Keratinocyte (primary cell): ENCODE data around the gene TNP1.

Experiments used
- CTCF ChIP-seq, 3 experiments: IDR thresholded peaks in 1 of 3; conservative IDR thresholded peaks in 1 of 3; optimal IDR thresholded peaks in 1 of 3; 2 replicates in 2 of 3; 3 replicates in 1 of 3; pipeline versions ENCODE3 to v1.5.1; 2011; ENCODE audit warnings: low read length in 3 of 3, mild to moderate bottlenecking in 3 of 3, moderate library complexity in 2 of 3, control low read depth in 1 of 3, inconsistent platforms in 1 of 3; ENCODE audit not compliant: insufficient read depth in 2 of 3; ENCODE audit errors: extremely low read depth in 1 of 3
- EZH2 ChIP-seq: IDR thresholded peaks from one replicate; pipeline ENCODE4 v1.6.1; 2012; ENCODE audit warnings: inconsistent platforms, mild to moderate bottlenecking, low read length, moderate library complexity

- TF ChIP-seq CTCF (optimal IDR thresholded peaks at IDR 0.05 in 1 of 3, IDR thresholded peaks at IDR 0.05 in 1 of 3, conservative IDR thresholded peaks at IDR 0.05 in 1 of 3; ENCODE audit: extremely low read depth in 1 of 3, insufficient read depth in 2 of 3, low read length in 3 of 3), result no peak
- no peak for TF ChIP-seq EZH2
These were observed 4.3 kb downstream of the TNP1 start for GRCh38 chr2:216855605-216856004.
